HG02763 (cell line): ENCODE results near the gene PAM.

Source experiments
- ATAC-seq: cut with Tn5 transposase; IDR thresholded peaks from one replicate; pipeline ENCODE4 v1.9.1; 2021; ENCODE audit warnings: mild to moderate bottlenecking, moderate library complexity; ENCODE audit not compliant: unreplicated experiment

PAM gene

DNA sequence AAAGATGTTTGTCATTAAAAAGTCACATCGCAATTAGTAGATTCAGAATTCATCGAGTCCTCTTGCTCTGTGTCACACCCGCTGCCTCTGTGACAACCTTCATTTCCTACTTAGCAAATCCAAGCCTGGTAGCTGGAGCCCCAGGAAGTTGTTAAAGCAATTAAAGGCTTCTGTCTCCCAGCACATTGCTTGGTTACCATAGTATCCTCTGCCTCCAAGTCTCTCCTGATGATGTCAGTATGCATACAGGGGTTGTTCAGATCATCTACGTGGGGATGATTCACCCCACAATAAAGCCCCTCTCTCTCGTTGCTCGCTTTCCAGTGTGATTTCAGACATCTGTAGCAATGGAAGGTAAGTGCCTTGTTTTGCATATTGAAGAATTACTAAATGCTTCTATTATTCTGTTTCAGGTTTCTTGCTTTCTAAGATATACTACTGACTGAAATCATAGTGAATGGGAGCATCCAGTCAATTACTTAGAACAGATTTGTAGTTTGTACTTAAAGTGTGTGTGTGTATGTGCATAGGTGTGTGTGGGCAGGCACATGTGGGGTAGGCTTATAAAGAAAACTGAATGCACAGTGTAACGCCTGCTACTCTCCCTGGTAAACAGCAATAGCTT, 52.9 kb downstream of the PAM start:
- ATAC-seq, result no peak

DNA sequence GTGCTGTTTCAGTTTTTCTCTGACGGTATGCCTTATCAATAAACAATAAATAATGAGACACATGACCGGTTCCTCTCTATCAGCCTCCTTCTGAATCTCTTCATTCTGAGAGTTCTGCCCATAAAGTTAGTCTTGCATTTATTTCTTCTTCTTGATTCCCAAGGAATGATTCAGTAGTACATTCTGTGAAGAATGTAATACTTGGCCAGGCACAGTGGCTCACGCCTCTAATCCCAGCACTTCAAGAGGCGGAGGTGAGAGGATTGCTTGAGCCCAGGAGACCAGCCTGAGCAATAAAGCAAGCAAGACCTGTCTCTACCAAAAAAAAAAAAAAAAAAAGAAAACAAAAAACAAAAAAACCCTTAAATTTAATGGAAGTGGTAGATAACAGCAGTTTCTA, 53.9 kb downstream of the PAM start:
- no peak for ATAC-seq

- no peak for ATAC-seq
Observed at GRCh38 chr5:102811972-102812371, 56.9 kb downstream of the PAM start.

- ATAC-seq, result no peak
Observed at GRCh38 chr5:102813740-102814139, 58.6 kb downstream of the PAM start.

DNA sequence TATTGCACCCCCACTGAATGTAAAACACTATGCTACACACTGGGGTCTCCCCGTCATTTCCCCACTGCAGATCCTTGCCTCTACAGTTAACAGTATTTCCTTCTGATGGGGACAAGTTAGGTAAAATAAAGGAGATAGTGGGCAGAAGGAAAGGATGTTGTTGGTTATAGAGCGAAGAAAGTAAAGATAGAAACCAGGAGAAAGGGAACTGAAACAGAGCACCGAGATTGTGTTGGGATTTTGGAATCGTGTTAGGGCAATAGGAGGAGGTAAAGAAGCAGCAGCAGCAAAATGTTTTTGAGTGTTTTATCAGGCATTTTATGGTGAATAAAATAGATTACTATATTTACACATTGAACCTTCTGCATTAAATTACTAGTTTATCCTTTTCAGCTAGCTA, 60.0 kb downstream of the PAM start:
- no peak for ATAC-seq

DNA sequence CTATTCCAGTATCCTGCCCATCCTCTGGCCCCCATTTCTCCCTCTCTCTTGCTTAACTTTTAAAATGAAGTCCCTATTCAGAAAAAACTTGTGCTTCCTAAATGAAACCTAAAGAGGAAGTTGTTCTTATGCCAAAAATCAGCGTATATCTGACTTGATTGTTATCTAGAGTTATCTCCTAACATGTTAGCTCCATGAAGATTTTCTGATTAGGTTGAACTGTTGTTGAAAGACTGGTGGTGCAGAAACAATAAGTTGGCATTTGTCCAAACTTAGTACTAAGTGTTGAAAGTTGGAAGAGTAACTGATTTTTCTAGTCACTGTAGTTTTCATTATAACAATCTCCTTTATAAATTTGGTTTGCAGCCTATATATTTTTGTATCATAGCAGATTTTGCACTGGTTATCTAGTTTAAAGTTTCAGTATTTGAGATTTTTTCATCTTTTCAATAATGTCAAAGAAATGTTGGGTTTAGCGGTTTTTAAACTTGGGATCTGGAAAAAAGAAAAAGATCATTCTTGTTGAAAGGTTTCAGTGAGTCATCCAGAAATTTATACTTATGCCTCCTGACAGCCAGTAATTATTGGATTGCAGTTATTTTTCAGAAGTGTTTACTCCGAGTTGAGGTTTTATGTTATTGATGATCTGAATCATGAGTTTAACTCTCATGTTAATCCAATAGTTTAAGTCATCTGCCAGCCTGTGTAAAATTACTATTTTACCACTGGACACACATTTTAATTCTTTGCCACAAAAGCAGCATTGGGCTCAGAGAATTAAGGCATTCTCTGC, 60.6 kb downstream of the PAM start:
- no peak for ATAC-seq

DNA sequence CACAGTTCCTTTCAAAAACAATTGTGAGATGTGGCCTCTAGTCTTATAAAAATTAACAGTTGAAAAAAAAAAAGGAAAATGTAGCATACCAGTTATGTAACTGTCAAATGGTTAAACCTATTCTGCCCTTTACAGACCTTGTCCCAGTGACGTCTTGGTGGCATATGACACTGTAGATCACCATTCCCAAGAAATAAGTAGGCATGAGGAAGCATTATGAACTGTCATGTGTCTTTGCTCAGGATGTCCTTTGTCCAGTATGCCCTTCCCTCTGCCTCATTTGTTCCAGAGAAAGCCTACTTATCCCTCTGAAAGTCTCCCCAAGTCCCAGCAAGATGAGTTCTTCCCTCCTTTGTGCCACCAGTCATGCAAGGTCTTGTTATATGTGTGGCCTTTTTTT, 63.2 kb downstream of the PAM start:
- no peak for ATAC-seq

GRCh38 chr5:102818934-102819333, 63.8 kb downstream of the PAM start:
- no peak for ATAC-seq

- no peak for ATAC-seq
Observed at GRCh38 chr5:102819634-102820033, 64.5 kb downstream of the PAM start.

DNA sequence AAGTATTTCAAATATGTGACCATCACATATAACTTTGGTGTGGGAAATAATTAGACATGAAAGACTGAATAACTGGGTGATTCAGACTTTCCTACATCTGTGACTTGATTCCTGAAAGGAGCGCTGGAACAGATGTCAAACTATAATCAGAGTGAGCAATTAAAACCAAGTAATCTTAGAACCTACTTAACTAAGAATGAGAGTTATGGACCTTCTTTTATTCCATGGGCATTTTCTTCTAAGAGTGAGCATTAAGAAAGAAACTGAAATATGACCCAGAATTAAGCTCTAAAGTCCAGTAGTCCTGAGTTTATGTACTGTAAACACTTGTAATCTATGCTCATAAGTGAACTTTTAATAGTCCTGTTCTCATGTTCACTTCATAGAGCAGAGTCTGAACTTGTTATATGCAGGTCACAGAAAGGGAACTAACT, 68.4 kb downstream of the PAM start:
- ATAC-seq, result no peak

DNA sequence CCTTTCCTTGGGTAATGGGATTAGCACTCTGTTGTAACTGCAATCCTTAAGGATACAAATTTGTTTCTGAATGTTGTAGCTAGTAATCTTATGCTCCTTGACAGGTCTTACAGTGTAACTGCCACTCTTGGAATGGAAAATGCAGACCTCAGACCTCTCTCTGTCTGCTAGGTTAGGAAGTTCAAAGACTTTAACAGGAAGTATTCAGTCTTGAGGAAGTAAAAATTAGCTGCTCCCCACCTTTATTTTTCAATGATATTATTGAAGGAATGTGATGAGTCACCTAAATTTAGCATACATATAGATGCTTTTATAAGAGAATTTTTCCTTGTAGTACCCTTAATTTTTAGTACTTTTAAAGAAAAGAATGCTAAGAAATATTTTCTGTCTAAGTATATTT, 71.5 kb downstream of the PAM start:
- ATAC-seq, result no peak

DNA sequence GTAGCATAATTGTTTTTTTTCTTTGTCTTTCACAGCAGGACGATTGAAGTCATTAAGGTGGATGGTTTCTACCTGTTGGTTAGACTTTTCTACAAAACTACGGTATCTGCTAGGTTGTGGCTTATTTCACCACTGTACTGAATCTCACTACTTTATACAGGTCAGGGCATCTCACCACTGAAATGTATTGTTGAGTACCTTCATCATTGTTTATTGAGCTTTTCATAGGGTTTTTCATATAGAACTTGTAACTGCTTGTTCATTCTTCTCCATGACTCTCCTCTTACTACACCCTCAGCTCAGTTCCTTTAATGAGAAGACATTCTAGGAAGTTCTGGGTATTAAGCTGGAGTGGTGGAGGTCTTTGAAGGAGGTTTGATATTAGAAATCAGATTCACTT, 75.1 kb downstream of the PAM start:
- no peak for ATAC-seq

DNA sequence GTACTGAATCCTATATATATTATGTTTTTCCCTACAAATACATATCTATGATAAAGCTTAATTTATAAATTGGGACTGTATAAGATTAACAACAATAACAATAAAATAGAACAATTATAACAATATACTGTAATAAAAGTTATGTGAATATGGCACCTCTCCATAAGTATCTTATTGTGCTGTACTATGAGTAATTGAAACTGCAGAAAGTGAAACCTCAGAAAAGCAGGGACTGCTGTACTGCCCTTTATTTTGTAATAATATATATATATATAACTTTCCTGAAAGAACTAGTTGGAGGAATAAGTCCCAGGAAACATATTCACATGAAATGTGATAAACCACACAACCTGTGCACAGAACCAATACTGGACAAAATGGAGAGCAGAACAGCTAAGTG, 77.3 kb downstream of the PAM start:
- no peak for ATAC-seq

GRCh38 chr5:102833146-102833545, 78.0 kb downstream of the PAM start:
- no peak for ATAC-seq

DNA sequence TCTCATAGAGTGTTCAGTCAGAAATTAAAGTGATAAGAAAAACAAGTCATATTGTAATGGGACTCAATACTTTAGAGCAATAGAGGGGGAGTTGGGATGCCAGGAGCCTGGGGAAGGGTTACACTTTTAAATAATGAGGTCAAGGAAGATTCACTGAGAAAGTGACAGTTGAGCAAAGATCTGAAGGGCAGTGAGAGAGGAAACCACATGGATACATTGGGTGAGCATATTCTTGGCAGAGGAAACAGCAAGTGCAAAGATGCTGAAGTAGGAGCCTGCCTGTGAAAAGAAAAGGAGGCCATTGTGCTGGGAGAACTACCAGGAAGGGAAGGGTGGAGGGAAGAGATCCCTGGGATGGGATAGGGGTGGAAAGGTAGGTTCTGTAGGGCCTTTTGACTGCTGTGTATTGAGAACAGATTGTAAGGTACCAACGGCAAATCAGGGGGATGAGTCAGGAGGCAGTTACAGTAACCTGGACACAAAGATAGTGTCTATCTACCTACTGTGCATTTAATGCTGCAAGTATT, 79.4 kb downstream of the PAM start:
- ATAC-seq, result no peak

DNA sequence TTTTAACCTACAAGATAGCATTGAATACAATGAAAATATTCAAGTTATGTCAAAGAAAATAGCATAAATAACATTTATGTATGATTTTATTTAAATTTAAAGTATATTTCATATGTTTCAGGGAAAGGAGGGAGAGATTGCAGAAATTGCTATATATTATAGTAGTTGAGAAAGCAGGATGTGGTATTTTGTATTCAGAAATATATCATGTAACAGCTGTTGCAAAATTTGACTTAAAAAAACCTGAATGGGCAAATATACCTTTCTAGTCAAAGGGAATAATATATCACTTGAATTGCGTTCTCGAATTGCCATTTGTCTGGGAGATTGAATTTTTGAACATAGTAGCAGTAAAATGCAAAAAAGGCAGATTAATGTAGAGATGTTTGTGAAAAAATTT, 80.6 kb downstream of the PAM start:
- no peak for ATAC-seq

DNA sequence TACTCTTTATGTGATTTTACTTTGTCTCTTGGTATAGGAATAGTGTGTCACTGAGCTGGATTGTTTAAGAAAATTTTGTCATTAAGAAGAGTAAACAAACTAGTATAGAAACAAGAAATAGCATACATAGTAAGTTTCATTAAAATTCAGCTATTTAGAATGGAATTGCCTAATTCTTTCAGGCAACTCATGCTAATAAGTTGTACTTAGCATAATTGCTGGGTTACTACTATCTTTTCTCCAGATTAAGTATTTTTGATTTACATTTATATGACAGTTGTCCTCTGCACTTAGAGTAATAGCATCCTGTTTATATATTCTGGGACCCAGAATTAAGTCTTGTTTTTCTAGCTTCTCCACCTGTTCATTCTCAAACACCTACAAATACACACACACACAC, 85.9 kb downstream of the PAM start:
- ATAC-seq, result no peak

DNA sequence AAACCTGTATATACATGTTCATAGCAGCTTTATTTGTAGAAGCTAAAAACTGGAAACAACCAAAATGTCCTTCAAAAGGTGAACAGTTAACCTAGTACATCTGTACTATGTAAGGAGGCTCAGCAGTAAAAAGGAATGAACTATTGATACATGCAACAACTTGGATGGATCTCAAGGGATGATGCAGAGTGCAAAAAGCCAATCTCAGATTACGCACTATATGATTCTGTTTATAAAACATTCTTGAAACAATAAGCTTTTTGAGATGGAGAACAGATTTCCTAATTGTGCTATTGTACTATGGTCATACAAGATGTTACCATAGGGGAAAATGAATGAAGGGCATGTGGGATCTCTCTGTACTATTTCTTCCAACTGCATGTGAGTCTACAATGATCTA, 88.9 kb downstream of the PAM start:
- no peak for ATAC-seq

DNA sequence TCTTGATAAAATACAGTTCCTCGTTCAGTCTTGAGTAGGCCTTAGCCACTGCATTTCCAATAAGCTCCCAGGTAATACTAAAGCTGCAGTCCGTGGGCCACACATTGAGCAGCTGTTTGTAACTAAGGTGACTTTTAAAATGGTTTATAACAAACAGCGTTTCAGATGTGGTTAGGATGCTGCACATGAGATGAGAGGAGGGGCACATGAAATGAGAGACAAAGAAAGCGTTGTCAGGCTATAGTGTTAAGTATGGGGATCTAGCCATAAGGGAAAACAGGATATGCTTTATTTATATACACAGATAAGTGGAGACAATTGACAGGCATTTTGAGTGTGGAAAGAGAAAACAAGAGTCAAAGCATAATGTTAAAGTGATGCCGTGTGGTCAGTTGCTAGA, 89.9 kb downstream of the PAM start:
- no peak for ATAC-seq

GRCh38 chr5:102850503-102850902, 95.4 kb downstream of the PAM start:
- no peak for ATAC-seq

DNA sequence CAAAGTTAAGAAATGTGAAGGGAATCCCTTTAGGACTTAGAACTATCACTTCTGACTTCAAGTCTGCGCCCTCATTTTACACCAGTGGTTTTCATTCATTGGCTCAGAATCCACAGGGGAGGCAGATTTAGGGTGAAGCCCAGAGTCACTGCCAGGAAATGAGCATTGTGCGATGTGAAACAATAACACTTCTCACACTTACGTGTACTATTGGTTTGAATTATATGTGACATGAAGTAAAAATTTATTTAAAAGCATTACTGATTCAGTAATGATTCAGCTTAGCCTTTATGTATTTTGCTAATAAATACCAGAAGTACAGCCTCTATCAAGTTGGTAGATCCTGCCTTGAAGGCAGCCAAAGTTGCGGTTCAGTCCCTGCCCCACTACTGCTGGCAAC, 98.6 kb downstream of the PAM start:
- no peak for ATAC-seq

DNA sequence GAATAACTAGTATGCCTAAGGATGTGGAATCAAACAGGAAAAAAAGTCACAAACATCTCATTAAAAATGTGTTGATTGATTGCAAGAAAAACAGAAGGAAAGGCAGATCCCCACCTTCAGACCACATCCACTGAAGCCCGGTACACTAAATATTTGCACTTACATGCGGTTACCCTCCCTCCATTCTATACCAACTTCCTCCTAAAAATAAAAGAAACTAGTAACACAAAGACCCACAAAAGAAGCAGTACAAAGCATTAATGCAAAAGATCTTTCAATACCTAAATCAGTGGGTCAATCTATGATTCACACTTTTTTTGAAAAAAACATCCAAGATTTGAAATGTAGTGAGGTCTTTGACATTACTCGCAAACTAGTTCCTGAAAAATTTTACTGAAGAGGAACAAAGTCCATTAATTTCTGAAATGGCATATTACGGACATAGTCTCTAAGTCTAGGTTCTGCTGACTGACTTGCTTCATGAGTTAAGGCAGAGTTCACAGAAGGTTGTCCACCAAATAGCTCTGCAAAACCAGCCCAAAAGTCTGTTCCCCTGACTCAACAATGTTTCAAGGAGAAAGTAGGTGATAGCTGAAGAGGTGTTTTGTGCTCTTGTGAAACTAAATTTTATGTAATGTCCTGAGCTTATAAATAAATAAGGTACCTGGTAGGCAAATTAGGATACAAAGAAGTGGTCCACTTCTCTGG, 100.7 kb downstream of the PAM start:
- ATAC-seq, result no peak
